ENCODE measurements around the gene KIF25.

- no peak for TF ChIP-seq POLR2A (IDR thresholded peaks at IDR 0.05; ENCODE audit: low read depth)
- TF ChIP-seq POLR2AphosphoS5 (IDR thresholded peaks at IDR 0.05), result no peak
Measured at GRCh38 chr6:168012431-168013249, 15.2 kb downstream of the KIF25 start.
